K562 (cell line): Measurements from ENCODE around the gene NCOA1.

Source experiments
- CTCF ChIP-seq, 3 experiments: IDR thresholded peaks in 2 of 3; conservative IDR thresholded peaks in 1 of 3; 2 replicates each; pipeline ENCODE4 v1.5.1; 2011 to 2012; ENCODE audit warnings: low read length in 3 of 3, mild to moderate bottlenecking in 3 of 3, control low read depth in 2 of 3, improper control_type of control experiment in 1 of 3, inconsistent platforms in 1 of 3, low read depth in 1 of 3, mixed read lengths in 1 of 3, moderate library complexity in 1 of 3; ENCODE audit not compliant: insufficient read depth in 2 of 3
- POLR2AphosphoS5 ChIP-seq: IDR thresholded peaks from 2 replicates; pipeline ENCODE4 v1.6.1; 2011; ENCODE audit warnings: mild to moderate bottlenecking, low read depth, low read length, moderate library complexity; ENCODE audit not compliant: control insufficient read depth, insufficient read depth

- no peak for TF ChIP-seq CTCF (IDR thresholded peaks at IDR 0.05 in 2 of 3, conservative IDR thresholded peaks at IDR 0.05 in 1 of 3; ENCODE audit: insufficient read depth in 2 of 3, low read depth in 1 of 3, low read length in 3 of 3)
- no peak for TF ChIP-seq POLR2AphosphoS5
These were observed 141.1 kb downstream of the NCOA1 start for GRCh38 chr2:24632172-24632571.
